Measurements from ENCODE around the gene AHSG.
A peak's percentile ranks its signal among the peaks of the same experiment; 100 is the strongest.
"Not testable (repeated sequence)": the region's sequence is repeated elsewhere in the genome, so short reads cannot be mapped to it uniquely, and the experiment has no call there.

The AHSG gene

DNA sequence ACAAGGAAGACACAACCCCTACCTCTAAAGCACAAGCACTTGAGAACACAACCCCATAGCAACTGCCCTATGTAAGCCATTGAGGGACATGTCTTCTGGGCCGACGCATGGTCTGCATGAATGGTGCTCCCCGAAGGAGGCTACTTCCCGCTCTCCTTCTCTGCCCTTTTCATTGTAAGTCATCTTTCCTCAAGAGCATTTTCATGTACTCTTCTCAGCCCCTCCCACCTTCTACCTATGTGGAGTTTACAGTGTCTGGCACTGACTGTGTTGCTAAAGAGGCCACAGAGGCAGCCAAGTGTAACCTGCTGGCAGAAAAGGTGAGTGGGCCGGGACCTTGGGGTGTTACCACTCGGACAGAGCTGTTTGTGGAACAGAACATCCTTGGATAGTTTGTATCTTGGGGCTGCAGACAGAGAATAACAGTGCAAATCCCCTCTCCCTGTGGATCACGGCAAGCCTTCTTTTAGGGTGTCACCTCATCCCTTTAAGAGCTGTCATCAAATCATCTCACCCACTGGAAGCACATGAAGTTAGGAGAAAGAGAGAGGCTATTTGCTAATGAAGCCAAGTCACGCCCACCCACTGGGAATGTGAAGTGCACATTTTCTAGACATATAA lies 5.6 kb downstream of the AHSG start:
- no peak for DNase-seq

DNA sequence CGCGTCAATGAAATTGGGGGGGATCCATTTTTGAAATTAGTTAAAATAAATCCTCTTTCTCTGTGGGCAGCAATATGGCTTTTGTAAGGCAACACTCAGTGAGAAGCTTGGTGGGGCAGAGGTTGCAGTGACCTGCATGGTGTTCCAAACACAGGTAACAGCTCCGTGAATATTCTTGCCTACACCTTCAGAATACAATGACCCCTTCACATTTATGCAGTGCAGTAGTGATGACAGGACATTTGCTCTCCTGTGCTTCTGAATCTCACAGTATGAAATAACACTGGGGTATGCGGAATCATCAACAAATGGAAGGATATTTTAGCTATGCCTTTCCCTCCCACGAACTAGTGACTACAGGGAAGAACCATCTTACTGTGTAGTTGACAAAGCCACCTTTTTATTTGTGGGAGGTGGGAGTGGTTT lies 6.9 kb downstream of the AHSG start:
- no peak for DNase-seq

DNA sequence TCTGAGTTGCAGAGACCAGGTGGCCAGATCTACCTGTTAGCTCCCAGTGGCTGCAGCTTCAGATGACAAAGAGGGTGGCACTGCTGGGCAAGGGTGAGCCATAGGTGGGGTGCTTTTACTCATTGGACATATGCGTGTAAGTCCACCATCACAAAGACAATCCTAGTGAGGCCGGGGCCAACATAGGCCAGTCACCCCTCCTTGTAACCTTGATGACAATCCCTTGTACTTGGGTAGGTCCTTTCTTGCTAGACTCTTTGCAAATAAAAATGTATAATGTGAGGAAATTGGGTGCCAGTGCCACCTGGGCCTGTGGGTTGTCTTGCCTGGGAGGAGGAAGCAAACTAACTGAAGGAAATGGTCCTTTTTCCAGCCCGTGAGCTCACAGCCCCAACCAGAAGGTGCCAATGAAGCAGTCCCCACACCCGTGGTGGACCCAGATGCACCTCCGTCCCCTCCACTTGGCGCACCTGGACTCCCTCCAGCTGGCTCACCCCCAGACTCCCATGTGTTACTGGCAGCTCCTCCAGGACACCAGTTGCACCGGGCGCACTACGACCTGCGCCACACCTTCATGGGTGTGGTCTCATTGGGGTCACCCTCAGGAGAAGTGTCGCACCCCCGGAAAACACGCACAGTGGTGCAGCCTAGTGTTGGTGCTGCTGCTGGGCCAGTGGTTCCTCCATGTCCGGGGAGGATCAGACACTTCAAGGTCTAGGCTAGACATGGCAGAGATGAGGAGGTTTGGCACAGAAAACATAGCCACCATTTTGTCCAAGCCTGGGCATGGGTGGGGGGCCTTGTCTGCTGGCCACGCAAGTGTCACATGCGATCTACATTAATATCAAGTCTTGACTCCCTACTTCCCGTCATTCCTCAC lies 7.6 kb downstream of the AHSG start:
- no peak for DNase-seq

DNA sequence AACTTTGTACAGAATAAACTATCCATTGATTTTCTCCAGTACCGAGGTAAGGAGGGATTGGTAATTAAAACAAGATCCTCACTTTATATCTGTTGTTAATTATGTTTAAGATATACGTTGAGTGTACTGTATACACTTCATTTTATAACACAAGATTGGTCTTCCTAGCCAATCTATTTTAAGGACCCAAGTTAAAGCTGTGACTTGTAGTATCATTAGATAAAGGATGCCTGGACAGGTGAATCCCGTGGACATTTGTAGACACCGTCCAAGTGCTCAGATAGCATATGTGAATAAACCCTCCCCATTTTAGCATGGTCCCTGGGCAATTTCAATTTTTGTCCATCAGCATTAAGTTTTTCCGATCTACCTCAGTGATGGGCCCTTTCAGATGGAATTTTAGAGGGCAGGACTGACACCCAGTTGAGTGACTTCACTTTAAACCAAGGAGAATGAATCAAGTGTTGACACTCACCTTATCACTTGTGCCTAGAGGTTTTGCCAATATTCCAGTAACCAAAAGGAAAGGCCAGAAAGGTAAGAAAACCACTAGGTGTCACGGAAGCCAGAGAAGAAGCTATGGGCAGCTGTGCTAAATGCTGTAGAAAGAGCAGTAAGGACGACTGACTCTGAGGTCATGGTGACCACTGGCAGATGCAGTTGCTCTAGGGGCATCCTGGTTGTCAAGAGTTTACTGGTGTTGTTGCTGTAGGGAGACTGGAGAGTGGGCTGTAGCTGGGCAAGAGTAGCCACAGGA lies 9.2 kb downstream of the AHSG start:
- no peak for DNase-seq

DNA sequence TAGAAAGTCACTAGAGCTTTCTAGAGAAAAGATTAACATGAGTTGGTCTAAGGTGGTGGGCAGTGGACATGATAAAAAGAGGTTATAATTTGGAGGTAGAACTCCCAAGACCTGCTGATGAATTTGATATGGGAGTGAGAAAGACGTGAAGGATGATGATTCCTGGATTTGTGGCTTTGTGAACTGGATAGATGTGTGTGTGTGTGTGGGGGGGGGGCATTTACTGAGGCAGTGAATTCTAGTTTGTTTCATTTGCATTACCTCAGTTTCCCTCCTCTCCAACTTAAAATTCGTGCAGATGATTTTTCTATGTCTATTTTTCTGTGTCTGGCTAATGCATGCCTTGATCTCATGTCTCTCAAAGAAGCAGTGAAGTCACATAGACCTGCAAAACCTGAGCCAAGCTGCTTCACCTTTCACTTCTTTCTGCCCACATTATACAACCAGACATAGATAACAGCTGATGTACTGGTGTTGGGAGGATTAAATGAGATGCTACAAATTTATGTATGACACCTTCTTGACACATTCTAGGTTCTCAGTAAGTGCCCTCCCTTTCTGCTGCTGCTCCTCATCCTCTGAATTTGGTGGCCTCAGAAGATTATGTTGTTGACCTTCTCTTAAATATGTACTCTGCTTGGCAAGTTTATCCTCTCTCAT lies 9.9 kb downstream of the AHSG start:
- DNase-seq = no peak

DNA sequence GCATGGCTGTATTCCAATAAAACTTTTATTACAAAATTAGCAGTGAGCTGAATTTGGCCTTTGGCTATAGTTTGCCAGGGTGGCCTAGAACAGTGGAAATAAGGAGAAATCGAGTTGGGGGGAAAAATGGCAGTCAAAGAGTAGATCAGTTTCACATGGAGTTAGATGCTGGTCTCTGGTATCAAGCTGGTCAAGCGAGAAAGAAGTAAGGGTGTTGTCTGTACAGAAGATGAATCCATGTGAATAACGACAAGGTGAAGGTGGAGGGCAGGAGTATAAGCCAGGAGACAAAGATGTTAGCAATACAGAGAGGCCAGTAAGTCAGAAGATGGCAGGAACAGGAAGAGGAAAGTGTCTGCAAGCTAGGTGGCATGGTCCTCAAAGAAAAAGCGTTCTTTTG lies 11.7 kb downstream of the AHSG start:
- no peak for DNase-seq

DNA sequence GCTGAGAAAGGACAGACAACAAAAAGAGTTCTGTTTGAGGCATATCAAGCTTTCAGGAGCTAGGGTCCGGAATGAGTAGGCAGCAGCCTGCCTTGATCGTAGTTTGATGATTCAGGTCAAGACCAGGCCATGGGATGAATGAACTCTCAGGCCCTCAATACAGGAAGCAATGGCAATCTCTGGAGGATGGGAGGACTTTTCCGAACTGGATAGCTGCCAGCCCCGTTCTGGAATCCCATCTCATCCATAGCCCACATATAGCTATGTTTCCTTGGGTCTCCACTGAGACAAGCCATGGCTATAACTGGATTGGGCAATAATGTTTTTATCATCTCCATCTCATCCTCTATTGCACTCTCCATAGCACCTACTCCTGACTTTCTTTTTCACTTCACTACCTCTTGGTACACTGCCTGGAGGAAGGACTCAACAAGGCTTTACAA lies 12.8 kb downstream of the AHSG start:
- no peak for DNase-seq

DNA sequence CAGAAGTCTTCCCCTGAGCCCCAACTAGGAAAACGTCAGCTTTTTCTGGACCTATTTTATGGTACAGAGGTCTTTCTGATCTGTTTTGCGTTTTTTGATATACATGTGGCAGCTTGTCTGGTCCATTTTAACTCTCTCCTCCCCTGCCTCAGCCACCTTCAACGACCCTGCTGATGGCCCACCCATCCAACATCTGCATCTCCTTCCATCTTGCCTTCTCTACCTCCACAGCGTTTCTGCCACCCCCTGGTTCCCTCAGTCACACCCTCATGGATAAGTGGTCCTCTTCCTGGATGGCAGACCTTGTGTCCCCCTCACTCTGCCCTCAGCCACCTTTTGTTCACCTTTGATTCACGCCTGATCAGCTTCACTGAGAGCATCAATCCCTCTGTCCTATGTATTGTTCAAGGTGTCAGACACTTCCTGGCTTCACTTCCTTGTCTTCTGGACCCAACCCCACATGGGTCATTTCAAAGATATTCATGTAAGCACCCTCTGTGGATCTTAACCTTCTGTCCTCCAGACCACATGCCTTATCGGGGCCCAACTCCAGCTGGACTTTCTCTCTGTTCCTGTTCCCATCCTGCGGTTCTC lies 13.5 kb downstream of the AHSG start:
- no peak for DNase-seq

DNA sequence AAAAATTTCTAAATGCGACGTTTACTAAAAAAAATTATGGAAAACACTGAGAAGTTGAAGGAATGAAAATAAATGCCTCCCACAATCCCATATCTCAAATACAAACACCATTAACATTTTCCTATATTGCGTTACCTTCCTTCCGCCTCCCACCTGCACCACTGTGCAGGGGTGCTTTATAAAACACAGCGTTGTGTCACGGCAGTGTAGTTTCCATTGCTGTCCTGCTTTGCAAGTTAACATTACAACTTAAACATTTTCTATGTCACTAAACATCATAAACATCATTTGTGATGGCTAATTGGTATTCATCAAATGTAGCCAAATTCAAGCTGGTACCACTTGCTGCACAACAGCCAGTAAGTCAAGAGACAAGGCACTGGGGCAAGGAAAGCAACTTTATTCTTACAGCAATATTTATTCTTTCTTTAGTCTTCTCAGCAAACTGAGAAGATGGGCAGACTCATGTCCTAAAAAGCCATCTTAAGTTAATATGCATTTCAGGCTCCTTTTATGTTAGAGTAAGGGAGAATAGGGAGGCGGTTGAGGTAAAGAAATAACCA lies 15.1 kb downstream of the AHSG start:
- no peak for DNase-seq

DNA sequence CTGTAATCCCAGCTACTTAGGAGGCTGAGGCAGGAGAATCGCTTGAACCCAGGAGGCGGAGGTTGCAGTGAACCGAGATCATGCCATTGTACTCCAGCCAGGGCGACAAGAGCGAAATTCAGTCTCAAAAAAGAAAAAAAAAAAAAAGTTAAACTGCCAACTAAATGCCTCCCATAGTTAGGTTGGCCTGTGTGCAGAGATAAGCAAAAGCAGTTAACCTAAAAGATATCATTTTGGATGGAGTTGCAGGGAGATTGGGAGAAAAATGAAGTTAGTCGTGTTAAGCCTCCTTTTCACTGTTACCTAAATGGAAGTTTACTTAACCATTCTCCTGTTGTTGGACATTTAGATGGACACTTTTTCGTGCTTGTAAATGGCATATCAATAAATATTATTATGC lies 15.9 kb downstream of the AHSG start:
- DNase-seq = no peak

DNA sequence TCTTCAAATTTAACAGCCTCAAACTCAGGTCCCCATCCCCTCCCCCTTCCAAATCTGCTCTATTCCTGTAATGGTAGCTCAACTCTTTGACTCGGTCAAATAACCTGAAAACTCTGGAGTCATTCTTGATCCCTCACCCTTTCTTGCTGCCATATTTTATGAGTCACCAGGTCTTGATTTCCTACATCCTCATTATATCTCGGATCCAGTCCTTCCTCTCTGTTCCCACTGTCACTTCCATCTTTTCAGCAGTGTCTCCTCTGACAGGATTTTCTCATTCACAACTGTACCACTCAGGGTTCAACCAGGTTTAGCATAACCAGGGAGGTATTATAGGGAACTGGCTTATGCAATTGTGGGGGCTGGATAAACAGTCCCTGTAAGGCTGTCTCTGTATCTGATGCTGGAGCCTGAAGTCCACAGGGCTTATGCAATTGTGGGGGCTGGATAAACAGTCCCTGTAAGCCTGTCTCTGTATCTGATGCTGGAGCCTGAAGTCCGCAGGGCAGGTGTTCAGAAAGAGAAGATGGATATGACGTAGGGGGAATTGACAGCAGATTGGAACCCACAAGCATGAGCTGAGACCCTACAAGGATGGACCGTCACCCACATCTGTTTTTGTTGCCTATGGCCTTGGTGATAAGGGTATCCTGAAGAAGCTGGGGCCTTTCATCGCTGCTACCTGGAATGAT lies 18.2 kb downstream of the AHSG start:
- no peak for DNase-seq

DNA sequence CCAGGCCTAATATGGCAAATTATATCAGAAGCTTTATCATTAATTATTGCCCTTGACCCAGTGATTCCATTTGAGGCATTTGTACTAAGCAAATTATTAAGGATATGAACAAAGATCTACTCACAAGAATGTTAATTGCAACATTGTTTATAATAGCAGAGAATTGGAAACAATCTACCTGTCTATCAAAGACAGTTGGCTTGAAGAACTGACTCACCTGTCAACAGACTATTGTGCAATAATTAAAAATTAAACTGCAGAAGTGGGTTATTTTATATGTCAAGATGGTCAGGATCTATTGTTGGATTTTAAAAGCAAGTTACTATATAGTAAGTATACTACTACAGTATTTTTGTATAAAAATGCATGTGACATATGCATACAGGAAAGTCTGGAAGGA lies 20.6 kb downstream of the AHSG start:
- DNase-seq = no peak

DNA sequence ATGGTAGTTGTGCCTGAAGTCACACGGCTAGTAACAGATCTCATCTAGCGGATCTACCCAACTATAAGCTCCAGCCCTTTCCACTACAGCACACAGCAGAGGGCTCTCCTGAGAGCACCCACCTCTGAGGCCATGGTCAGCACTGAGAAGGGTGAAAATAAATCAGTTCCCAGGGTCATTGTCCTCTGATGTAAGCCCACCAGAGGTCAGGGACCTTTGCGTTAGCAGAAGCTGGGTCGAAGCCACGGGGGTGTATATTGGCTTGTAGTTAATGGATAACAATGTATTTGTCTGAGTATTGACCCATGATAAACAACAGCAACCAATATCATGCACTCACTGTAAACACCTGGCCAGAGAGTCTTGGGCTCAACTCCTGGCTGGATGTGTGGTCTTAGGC lies 21.3 kb downstream of the AHSG start:
- not testable (repeated sequence) for DNase-seq

DNA sequence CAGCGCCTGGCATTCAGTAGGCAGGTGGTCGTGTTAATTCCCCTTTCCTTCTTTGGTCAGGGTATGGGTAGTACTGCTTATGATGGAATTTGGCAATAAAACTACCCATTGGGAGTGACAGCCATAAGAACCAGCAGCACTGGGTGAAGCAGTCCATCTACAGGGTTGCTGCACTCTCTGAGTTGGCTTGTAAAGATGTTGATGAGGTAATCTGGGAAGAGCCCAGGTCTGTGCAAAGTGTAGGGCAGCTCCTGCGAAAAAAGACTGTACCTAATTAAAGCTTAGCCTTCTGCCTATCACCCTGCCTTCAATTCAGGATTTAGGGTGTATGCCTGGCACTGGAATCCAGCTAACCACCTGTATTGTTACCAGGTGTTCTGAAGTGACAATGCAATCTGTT lies 22.7 kb downstream of the AHSG start:
- DNase-seq = no peak

DNA sequence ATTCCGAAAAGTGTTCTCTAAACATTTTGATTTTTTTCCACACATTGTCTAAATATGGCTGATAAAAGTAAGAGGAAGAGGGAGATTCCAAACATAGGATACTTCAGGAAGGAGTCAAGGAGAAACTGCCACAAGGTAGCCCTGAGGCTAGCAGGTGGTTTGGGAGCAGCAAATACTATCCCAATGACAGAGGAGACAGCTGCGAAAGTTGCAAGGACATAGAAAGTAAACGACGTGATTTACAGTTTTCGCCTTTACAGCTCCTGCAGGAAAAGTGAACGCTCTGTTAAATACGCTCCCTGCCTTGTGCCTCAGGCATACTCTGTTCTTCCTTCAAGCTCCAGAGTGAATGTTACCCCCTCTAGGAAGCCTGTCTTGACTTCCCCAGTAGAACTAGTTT lies 23.7 kb downstream of the AHSG start:
- no peak for DNase-seq

DNA sequence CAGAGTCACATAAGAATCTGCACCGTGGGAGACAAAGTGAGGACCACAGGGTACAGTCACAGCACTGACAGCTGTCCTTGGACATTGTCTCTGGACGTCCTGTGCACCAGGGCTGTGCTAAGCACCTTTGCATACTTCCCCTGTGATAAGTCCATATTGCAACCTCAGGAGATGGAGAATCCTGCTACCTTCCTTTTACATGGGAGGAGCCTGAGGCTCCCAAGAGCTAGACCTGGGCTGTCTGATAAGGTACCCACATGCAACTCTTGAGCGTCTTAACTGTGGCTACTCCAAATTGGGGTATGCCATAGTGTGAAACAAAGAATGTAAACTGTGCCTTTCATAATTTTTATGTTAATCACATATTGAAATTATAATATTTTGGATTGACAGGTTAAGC lies 24.8 kb downstream of the AHSG start:
- DNase-seq = no peak

DNA sequence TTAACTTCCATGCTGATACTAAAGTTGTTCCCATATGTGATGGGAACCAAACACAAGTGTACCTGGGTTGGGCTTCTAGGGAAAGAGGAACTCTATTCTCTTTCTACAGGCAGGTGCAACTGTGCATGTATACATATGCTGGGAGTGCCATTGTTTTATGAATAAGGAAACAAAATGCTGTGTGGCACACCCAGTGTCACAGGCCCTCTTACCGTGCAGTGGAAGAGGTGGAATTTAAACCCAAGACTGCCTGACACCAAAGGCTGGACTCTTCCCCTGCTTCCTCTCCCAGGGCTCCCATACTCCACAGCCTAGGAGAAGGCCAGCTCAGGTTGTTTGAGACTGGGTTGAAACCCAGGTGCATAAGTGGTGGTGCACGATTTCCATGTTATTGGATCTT lies 25.4 kb downstream of the AHSG start:
- DNase-seq = no peak

DNA sequence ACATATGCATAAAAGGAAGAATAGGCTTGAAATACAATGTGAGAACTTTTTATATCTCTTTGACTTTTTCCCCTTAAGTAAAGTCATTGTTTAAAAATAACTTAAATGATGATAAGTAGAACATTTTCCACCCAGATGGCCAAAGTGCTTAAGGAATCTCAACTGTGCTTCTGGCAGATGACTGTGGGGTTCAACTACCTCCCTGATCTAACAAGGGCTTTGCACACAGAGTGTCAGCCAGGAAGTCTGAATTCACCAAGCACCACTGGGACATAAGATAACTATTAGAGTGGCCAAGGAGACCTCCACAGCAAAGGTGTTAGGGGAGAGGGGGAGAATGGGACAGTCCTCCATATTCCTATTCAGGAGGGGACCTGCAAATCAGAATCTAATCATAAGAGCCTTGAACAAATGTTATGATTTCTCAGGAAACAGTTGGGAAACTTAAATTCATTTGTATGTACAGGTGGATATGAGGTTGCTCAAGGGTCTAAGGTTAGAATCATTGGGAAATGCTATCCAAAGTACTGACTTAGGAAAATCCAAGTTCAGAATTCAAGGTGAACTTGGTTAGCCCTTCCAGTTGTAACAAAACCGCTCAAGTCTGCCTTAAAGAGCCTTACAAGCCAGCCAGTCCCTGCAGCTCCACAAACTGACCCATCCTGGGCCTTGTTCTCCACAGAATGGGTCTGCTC lies 27.1 kb downstream of the AHSG start, which contains the start of gene FETUB:
Gene FETUB, plus strand, starts transcription at position 622 of the 695 bp plus-strand sequence. Its CDS starts 62 bp downstream, at position 684.
- no peak for DNase-seq

DNA sequence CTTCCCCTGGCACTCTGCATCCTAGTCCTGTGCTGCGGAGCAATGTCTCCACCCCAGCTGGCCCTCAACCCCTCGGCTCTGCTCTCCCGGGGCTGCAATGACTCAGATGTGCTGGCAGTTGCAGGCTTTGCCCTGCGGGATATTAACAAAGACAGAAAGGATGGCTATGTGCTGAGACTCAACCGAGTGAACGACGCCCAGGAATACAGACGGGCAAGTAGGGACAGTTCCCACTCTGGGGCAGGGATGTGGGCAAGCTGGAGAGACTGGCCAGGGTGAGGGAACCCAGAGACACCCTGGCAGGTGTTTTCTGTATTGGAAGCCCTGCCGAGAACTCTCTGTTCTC lies 27.6 kb downstream of the AHSG start:
- peak; percentile 10 for DNase-seq

DNA sequence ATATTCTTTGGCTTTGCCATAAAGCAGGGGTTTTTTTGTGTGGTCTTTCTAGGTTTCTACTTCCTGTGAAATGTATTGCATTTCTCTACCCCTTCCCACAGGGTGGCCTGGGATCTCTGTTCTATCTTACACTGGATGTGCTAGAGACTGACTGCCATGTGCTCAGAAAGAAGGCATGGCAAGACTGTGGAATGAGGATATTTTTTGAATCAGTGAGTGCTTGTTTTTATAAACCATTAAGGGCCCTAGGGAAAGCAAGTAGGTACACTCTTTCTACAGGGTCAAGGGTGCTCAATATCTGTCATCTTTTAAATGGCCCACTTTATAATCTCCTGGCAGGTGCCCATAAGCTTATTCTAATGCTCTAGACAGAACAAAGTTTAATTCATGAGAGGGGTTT lies 28.1 kb downstream of the AHSG start:
- no peak for DNase-seq

DNA sequence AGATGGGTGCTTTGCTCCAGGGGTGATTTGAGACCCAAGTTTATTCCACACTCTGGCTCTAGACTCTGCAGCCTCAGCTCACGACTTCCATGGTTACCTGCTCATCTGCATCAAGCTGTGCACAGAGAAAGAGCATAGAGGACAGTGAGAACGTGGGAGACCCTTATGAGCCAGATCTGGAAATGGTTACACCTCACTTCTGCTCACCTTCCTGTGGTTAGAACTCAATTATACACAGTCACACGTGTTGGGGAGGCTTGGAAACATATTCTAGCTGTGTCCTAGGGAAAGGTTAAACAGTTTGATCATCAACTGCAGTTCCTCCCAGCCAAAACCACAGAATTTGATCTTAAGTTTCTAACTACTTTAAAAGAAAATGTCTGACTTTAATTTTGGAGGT lies 29.2 kb downstream of the AHSG start:
- DNase-seq = no peak
